ENCODE results near the gene PWWP2B. TPM values are rescaled to one million over a fixed set of nuclear protein-coding genes. Genes with fewer than 3 reads are reported as not detected.
"Not testable (repeated sequence)": the region's sequence is repeated elsewhere in the genome, so short reads cannot be mapped to it uniquely, and the experiment has no call there.

Gene PWWP2B
- 10 to 100 TPM in 2 of 4 donors, 1 to 10 TPM in 2; 6.6 to 21.8 (median 11.2) TPM for polyA plus RNA-seq (ENCODE audit: insufficient read length in 4 of 4)

DNA sequence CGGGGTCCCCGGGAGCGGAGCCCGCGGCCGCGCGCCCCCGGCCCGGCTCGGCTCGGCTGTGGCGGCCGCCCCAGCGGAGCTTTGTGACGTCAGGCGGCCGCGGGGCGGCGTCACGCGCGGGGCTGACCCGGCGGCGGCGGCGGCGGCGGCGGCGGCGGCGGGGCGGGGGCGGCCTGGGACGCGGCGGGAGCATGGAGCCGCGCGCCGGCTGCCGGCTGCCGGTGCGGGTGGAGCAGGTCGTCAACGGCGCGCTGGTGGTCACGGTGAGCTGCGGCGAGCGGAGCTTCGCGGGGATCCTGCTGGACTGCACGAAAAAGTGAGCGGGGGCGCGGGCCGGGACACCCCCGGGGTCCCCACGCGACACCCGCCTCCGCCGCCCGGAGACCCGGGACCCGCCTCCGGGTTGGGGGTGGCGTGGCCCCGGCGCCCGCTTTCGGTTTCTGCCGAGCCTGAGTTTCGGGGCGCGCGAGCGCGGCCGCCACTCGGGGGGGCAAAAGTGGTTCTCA is at the start of gene PWWP2B:
TSS of gene PWWP2B (plus strand) at position 165 of the 506 bp plus-strand sequence. CDS start at position 192, 27 bp downstream.
- DNase-seq (ENCODE audit: low read depth in 4 of 4, low spot score in 2 of 4), result no peak

DNA sequence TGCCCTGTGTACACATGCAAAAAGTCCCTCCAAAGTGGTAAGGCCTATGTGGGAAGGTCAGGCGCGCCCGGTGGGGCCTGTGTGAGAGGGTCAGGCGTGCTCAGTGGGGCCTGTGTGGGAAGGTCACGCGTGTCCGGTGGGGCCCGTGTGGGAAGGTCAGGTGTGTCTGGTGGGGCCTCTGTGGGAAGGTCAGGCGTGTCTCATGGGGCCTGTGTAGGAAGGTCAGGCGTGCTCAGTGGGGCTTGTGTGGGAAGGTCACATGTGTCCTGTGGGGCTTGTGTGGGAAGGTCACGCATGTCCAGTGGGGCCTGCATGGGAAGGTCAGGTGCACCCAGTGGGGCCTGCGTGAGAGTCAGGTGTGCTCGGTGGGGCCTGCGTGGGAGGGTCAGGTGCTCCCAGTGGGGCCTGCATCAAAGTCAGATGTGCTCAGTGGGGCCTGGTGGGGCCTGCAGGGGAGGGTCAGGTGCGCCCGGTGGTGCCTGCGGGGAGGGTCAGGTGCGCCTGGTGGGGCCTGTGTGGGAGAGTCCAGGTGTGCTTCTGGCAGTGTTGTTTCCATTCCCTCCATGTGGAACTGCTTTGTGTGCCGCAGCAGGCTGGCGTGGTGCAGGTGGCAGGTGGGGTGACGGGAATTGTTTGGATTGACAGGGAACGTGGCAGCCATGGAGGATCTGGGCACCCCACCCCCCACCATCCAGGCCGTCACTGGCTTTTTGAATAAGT is 49.6 kb upstream of the PWWP2B start:
- DNase-seq (ENCODE audit: low read depth in 4 of 4, low spot score in 2 of 4), result no peak

- no peak for DNase-seq (ENCODE audit: low read depth in 4 of 4, low spot score in 2 of 4)
Measured at GRCh38 chr10:132347931-132348267, 49.1 kb upstream of the PWWP2B start.

DNA sequence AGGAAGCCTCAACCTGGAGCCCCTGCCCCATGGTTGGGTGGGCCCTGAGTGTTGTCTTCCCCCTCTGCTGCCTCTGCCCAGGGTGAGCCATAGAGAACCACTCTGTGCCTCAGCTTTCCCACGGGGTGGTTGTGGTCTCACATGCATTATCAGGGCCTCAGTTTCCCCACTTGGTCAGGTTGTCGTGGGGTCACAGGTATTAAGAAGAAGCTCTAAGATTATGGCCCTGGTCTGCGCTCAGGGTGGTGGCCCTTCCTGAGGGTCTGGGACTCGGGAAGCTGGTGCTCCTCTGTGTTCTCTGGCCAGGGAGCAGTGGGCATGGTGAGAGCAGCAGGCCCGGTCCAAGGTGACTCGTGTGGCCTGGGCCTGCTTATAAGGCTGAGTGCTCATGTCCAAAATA is 47.2 kb upstream of the PWWP2B start:
- no peak for DNase-seq (ENCODE audit: low read depth in 4 of 4, low spot score in 2 of 4)

GRCh38 chr10:132350391-132350790 is 46.6 kb upstream of the PWWP2B start:
- no peak for DNase-seq (ENCODE audit: low read depth in 4 of 4, low spot score in 2 of 4)

GRCh38 chr10:132350946-132351345 is 46.1 kb upstream of the PWWP2B start:
- no peak for DNase-seq (ENCODE audit: low read depth in 4 of 4, low spot score in 2 of 4)

DNA sequence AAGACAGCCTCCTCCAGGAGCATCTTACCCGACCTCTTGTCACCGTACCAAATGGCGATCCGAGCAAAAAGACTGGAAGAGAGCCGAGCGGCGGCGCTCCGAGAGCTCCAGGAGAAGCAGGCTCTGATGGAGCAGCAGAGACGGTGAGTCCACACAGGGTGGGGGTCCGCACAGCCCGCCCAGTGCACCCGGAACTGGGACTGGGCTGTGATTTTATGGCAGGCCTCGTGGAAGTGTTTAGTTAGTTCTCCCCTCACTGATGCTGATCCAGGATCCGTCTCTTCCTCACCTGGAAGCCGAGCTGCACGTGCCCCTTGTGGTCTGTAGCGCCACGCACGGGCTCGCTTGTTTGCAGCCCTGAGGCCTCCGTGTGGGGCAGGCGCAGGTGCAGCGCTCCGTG is 45.4 kb upstream of the PWWP2B start:
- DNase-seq (ENCODE audit: low read depth in 4 of 4, low spot score in 2 of 4), result no peak

DNA sequence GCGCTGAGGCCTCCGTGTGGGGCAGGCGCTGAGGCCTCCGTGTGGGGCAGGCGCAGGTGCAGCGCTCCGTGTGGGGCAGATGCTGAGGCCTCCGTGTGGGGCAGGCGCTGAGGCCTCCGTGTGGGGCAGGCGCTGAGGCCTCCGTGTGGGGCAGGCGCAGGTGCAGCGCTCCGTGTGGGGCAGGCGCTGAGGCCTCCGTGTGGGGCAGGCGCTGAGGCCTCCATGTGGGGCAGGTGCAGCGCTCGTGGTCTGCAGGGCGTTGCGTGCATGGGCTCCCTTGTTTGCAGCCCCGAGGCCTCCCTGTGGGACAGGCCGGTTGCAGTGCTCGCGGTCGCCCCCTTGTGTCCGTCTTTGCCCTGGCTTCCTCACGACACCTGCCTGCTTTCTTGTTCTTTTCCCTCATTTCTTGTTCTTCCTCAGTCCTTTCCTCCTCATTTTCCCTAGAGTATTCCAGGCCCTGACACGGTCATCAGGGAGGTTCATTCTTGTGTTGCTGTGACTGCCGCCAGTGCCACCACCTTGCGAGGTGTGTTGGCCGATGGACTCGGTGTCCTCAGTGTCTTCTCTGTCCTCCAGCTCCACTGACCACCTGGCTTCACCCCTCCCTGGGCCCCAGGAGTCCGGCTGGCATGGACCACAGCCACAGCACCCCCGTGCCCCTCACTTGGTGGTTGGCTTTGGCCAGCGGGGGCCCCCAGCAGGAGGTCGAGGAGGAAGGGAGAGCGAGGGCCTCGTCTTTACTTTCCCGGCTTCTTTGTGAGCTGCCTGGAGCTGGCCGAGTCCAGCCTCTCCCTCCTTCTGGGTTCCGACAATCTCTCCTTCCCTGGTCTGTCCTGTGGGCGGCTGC is 44.3 kb upstream of the PWWP2B start:
- not testable (repeated sequence) for DNase-seq (ENCODE audit: low read depth in 4 of 4, low spot score in 2 of 4)

DNA sequence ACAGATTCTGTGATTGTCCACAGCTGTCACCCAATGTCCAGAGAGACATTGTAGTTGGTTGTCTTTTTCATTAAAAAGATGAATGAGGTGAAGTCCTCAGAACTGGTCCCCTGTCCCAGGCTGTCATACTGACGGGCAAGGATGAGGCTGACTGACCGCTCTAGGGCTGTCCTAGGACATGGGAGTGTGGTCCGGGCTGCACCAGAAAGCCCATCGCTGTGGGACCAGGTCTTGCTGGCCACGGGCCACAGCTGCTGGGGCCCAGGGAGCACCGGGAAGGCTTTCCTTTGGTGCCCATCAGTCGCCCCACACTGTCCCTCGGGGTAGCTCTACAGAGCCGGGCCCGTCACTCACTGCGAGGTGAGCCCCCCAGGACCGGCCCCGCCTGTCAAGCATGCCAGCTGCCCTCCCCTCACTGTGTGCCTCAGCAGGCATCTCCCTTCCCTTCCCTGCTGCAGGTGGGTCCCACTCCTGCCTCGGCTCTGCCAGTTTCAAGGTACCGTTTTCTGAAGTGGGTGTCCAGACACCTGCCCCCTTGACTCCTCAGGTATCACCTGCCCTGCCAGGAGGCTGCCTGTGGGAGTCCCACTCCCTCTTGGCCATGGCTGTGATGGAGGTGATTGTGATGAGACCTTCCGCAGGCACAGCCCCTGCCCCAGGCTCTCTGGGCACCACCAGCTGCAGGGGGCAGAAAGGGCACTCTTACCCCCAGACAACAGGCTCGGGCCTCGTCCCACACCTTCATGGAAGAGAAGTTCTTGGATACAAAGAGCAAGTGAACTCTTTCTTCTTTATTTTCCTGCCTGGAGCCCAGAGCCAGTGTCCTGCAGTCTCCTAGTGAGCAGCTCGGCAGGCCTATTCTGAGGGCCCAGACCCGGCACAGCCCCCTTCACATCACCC is 43.3 kb upstream of the PWWP2B start:
- no peak for DNase-seq (ENCODE audit: low read depth in 4 of 4, low spot score in 2 of 4)

GRCh38 chr10:132354356-132355094 is 42.5 kb upstream of the PWWP2B start:
- no peak for DNase-seq (ENCODE audit: low read depth in 4 of 4, low spot score in 2 of 4)

GRCh38 chr10:132355297-132355696 is 41.7 kb upstream of the PWWP2B start:
- DNase-seq (ENCODE audit: low read depth in 4 of 4, low spot score in 2 of 4), result no peak

- DNase-seq (ENCODE audit: low read depth in 4 of 4, low spot score in 2 of 4), result no peak
Measured at GRCh38 chr10:132355754-132356153, 41.2 kb upstream of the PWWP2B start.

- DNase-seq (ENCODE audit: low read depth in 4 of 4, low spot score in 2 of 4), result no peak
Measured at GRCh38 chr10:132356621-132357195, 40.3 kb upstream of the PWWP2B start.

DNA sequence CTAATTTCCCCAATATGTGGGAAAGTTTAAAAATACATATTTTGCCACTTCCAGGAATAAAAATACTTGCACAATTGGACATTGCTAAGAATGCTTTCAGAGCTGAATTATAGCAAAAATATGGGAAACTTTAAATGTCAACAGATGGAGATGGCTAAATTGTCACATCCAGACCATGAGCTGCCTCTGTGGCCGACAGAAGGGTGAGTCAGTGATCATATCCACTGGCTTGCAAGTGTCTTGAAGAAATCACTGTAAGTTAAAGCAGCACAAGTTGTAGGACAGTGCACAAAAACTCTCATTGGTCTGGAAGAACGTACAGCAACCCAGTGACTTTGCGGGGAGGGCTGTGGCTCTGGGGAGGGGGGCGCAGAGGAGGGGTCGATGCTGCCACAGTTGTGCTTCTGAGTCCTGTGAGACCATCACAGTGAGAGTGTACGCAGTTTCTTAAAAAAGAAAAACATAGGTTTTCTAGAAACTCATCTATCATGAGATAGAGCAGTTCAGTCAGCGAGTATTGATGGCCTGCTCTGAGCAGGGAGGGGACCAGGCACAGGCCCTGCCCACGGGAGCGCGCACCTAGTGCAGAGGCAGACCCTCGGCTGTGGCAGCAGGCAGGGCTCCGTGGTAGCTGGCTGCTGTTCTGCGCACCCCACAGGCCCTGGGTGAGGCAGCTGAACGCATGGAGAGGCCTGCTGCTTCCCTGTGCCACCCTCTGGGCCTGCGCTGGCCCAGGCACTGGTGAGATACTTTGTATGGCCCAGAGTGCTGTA is 39.5 kb upstream of the PWWP2B start:
- DNase-seq (ENCODE audit: low read depth in 4 of 4, low spot score in 2 of 4), result no peak

DNA sequence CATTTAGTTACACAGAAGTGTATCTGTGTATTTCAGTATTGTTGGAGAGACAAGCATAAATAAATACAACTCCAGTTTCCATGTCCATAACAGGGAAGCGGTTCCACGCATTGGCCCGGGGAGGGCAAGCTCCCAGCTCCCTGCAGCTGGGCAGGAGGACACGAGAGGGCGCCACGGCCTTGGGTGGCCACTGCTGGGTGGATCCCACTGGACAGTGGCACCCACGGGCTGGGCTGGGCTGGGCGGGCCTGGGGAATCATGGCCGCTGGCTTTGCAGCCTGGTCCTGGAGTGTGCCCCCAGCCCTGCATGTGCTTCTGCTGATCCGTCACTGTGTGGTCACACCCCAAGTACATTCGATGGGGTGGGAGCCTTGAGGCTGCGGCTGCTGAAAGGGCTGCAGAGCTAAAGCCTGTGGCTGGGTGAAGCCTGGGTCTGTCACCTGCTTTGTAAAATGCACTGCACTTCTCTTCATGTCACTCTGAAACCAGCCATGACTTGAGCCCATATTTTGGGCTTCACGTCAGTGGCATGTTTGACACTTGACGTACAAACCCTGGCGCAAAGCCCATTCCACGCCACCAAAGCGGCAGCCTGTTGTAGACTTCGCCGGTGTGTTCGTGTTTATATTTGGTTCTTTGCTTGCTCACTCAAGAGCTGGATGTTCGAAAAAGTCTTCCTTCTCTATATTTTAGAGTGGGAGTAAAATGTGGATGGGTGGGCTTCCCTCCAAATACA is 37.5 kb upstream of the PWWP2B start:
- DNase-seq (ENCODE audit: low read depth in 4 of 4, low spot score in 2 of 4), result no peak

DNA sequence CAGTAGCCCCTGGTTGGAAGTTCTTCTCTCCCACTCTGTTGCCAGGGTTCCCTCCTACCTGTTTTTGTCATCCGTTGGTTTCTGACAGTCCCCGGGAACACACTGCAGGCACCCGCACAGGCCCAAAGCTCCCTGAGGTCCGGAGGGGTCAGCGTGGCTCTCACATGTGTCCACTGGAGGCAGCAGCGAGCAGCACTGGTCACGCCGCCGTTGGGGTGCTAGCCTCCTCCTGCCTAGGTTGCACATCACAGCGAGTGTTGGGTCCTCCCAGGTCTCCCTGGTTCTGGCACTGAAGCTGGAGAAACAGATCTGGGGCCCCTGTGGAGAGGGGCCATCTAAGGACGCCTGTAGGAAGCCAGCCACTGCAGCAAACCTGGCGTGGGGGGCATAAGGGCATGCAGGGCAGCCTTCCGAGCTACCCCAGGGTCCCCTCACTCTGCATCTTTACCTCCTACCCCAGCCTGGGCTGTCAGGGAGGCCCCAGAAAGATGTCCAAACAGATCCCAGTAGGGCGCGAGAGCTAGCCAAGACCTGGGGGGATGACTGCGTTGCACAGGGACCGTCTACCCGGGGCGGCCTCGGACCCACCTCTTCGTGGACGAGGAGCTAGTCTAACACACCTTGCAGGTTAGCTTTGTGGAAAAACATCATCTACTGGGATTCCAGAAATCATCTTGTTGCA is 36.1 kb upstream of the PWWP2B start:
- DNase-seq (ENCODE audit: low read depth in 4 of 4, low spot score in 2 of 4), result no peak

- no peak for DNase-seq (ENCODE audit: low read depth in 4 of 4, low spot score in 2 of 4)
Measured at GRCh38 chr10:132361581-132362101, 35.4 kb upstream of the PWWP2B start.
